K562 (cell line): ENCODE results near the gene UBE2I. TPM values are rescaled to one million over a fixed set of nuclear protein-coding genes. Genes with fewer than 3 reads are reported as not detected.

ENCODE experiments used
- polyA plus RNA-seq, 8 experiments: library from polyadenylated mRNA; depleted of rRNA in 4 of 8; stranded (reverse) in 5 of 8; unstranded in 3 of 8; fragments of >200 nt; fragmentation: Nextera tagmentation in 2 of 8; fragmentation: Illumina TruSeq in 1 of 8; extraction: Ambion mirVana in 2 of 8; extraction: Trizol in 1 of 8; gene quantifications; 2 replicates each; pipeline versions ENCODE4 v1.2.1 to v1.2.3, GENCODE V29; 2011 to 2014; ENCODE audit warnings: inconsistent platforms in 1 of 8, missing spikeins in 1 of 8
- total RNA-seq, 7 experiments: library from RNA; depleted of rRNA in 6 of 7; stranded (reverse); fragments of >200 nt in 6 of 7; fragmentation: Illumina TruSeq in 2 of 7; extraction: Trizol in 2 of 7; gene quantifications; 2 replicates each; pipeline versions ENCODE4 v1.2.1 to v1.2.3, GENCODE V29; 2011 to 2021; ENCODE audit warnings: low replicate concordance in 1 of 7
- TF ChIP-seq, protein P1 (sequence below): fragments of 450-650 bp; IDR thresholded peaks from 2 replicates; pipeline ENCODE4 v1.6.1; 2016; ENCODE audit warnings: mild to moderate bottlenecking, moderate library complexity
- TF ChIP-seq, protein P2 (sequence below), 2 experiments: fragments of 450-650 bp in 1 of 2; sonication (generic) in 1 of 2; formaldehyde crosslinking in 1 of 2; IDR thresholded peaks; 2 replicates each; pipeline versions ENCODE4 v1.7.1 to v1.9.0; 2016 to 2022; ENCODE audit warnings: inconsistent platforms in 1 of 2, mild to moderate bottlenecking in 1 of 2, missing genetic modification reagents in 1 of 2

UBE2I gene
- total and polyA plus RNA-seq, 9 of the 15 experiments (the other 6 are each of a cell fraction or from before 2014, with no cell fraction given), result 36.6 to 254 (median 104) TPM

DNA sequence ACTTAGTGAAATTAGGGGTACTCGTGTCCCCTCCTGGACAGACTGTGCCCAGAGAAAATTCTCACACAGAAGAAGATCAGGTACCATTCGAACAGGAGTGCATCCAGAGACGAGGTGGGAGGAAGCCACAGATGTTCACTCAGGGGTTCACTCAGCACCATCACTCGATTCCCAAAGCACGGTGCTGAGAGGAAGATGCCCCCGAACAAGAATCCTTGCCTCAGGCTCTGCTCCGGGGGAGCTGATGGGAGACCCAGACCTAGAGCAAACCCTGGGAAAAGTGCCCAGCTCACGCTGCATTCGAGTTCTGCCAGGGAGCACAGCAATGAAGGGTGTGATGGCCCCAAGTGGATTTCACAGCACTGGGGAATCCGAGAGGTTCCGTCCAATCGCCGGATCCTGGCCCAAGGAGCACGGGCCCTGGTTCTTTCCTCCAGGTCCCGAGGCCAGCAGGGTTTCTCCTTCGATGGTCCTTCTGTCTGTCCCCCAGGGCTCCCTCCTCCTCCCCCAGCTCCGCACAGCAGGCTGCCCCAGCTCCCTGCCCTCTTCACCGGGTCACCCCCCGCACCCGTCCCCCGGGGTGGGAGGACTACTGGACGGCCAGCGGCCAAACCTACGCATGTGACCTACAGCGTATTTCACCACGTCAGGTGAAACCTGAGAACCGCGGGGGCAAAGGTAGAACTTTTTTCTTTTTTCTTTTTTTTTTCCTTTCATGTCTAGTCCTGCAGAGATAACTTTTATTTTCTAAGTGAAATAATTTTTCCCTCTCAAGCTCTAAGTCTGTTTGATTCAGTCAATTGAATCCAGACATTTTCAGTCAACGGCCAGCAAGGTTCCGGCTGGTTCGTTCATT is 10.2 kb upstream of the UBE2I start (continued):
- TF ChIP-seq, protein P1, sequence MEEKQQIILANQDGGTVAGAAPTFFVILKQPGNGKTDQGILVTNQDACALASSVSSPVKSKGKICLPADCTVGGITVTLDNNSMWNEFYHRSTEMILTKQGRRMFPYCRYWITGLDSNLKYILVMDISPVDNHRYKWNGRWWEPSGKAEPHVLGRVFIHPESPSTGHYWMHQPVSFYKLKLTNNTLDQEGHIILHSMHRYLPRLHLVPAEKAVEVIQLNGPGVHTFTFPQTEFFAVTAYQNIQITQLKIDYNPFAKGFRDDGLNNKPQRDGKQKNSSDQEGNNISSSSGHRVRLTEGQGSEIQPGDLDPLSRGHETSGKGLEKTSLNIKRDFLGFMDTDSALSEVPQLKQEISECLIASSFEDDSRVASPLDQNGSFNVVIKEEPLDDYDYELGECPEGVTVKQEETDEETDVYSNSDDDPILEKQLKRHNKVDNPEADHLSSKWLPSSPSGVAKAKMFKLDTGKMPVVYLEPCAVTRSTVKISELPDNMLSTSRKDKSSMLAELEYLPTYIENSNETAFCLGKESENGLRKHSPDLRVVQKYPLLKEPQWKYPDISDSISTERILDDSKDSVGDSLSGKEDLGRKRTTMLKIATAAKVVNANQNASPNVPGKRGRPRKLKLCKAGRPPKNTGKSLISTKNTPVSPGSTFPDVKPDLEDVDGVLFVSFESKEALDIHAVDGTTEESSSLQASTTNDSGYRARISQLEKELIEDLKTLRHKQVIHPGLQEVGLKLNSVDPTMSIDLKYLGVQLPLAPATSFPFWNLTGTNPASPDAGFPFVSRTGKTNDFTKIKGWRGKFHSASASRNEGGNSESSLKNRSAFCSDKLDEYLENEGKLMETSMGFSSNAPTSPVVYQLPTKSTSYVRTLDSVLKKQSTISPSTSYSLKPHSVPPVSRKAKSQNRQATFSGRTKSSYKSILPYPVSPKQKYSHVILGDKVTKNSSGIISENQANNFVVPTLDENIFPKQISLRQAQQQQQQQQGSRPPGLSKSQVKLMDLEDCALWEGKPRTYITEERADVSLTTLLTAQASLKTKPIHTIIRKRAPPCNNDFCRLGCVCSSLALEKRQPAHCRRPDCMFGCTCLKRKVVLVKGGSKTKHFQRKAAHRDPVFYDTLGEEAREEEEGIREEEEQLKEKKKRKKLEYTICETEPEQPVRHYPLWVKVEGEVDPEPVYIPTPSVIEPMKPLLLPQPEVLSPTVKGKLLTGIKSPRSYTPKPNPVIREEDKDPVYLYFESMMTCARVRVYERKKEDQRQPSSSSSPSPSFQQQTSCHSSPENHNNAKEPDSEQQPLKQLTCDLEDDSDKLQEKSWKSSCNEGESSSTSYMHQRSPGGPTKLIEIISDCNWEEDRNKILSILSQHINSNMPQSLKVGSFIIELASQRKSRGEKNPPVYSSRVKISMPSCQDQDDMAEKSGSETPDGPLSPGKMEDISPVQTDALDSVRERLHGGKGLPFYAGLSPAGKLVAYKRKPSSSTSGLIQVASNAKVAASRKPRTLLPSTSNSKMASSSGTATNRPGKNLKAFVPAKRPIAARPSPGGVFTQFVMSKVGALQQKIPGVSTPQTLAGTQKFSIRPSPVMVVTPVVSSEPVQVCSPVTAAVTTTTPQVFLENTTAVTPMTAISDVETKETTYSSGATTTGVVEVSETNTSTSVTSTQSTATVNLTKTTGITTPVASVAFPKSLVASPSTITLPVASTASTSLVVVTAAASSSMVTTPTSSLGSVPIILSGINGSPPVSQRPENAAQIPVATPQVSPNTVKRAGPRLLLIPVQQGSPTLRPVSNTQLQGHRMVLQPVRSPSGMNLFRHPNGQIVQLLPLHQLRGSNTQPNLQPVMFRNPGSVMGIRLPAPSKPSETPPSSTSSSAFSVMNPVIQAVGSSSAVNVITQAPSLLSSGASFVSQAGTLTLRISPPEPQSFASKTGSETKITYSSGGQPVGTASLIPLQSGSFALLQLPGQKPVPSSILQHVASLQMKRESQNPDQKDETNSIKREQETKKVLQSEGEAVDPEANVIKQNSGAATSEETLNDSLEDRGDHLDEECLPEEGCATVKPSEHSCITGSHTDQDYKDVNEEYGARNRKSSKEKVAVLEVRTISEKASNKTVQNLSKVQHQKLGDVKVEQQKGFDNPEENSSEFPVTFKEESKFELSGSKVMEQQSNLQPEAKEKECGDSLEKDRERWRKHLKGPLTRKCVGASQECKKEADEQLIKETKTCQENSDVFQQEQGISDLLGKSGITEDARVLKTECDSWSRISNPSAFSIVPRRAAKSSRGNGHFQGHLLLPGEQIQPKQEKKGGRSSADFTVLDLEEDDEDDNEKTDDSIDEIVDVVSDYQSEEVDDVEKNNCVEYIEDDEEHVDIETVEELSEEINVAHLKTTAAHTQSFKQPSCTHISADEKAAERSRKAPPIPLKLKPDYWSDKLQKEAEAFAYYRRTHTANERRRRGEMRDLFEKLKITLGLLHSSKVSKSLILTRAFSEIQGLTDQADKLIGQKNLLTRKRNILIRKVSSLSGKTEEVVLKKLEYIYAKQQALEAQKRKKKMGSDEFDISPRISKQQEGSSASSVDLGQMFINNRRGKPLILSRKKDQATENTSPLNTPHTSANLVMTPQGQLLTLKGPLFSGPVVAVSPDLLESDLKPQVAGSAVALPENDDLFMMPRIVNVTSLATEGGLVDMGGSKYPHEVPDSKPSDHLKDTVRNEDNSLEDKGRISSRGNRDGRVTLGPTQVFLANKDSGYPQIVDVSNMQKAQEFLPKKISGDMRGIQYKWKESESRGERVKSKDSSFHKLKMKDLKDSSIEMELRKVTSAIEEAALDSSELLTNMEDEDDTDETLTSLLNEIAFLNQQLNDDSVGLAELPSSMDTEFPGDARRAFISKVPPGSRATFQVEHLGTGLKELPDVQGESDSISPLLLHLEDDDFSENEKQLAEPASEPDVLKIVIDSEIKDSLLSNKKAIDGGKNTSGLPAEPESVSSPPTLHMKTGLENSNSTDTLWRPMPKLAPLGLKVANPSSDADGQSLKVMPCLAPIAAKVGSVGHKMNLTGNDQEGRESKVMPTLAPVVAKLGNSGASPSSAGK, result peak; percentile 28; the same call in 1 of the 2 replicates
- TF ChIP-seq, protein P2, sequence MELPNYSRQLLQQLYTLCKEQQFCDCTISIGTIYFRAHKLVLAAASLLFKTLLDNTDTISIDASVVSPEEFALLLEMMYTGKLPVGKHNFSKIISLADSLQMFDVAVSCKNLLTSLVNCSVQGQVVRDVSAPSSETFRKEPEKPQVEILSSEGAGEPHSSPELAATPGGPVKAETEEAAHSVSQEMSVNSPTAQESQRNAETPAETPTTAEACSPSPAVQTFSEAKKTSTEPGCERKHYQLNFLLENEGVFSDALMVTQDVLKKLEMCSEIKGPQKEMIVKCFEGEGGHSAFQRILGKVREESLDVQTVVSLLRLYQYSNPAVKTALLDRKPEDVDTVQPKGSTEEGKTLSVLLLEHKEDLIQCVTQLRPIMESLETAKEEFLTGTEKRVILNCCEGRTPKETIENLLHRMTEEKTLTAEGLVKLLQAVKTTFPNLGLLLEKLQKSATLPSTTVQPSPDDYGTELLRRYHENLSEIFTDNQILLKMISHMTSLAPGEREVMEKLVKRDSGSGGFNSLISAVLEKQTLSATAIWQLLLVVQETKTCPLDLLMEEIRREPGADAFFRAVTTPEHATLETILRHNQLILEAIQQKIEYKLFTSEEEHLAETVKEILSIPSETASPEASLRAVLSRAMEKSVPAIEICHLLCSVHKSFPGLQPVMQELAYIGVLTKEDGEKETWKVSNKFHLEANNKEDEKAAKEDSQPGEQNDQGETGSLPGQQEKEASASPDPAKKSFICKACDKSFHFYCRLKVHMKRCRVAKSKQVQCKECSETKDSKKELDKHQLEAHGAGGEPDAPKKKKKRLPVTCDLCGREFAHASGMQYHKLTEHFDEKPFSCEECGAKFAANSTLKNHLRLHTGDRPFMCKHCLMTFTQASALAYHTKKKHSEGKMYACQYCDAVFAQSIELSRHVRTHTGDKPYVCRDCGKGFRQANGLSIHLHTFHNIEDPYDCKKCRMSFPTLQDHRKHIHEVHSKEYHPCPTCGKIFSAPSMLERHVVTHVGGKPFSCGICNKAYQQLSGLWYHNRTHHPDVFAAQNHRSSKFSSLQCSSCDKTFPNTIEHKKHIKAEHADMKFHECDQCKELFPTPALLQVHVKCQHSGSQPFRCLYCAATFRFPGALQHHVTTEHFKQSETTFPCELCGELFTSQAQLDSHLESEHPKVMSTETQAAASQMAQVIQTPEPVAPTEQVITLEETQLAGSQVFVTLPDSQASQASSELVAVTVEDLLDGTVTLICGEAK (IDR thresholded peaks at IDR 0.05), result no peak
- TF ChIP-seq, protein P2 (CRISPR knock-in tag; IDR thresholded peaks at IDR 0.05), result no peak
